H9 (cell line): ENCODE results near the gene CELA3A. TPM values are rescaled to one million over a fixed set of nuclear protein-coding genes. Genes with fewer than 3 reads are reported as not detected.

ENCODE experiments used
- DNase-seq: peaks from one replicate; pipeline ENCODE4 v3.0.0-alpha.2; 2017
- H2AFZ ChIP-seq: one replicate; pipeline ENCODE4 v1.6.1; 2013; ENCODE audit warnings: mild to moderate bottlenecking, low read length, control low read depth, moderate library complexity
- H2AK5ac ChIP-seq: 2 replicates; pipeline ENCODE4 v1.6.1; 2013; ENCODE audit warnings: low read length, control low read depth, mixed read lengths; ENCODE audit not compliant: insufficient read length
- H2BK120ac ChIP-seq: one replicate; pipeline ENCODE4 v1.6.1; 2013; ENCODE audit warnings: low read depth, mild to moderate bottlenecking, low read length, control low read depth, inconsistent platforms; ENCODE audit not compliant: poor library complexity, severe bottlenecking
- H2BK12ac ChIP-seq: 2 replicates; pipeline ENCODE4 v1.6.1; 2013; ENCODE audit warnings: low read length, control low read depth, mixed read lengths, low read depth; ENCODE audit not compliant: insufficient read length
- H2BK15ac ChIP-seq: 2 replicates; pipeline ENCODE4 v1.6.1; 2013; ENCODE audit warnings: low read depth, low read length, control low read depth
- H2BK20ac ChIP-seq: one replicate; pipeline ENCODE4 v1.6.1; 2013; ENCODE audit warnings: low read depth, mild to moderate bottlenecking, low read length, control low read depth, inconsistent platforms; ENCODE audit not compliant: poor library complexity, severe bottlenecking
- H2BK5ac ChIP-seq: 2 replicates; pipeline ENCODE4 v1.6.1; 2013; ENCODE audit warnings: low read length, control low read depth, mixed read lengths; ENCODE audit not compliant: insufficient read length
- H3K14ac ChIP-seq: 2 replicates; pipeline ENCODE4 v1.6.1; 2013; ENCODE audit warnings: low read length, control low read depth; ENCODE audit not compliant: insufficient read depth
- H3K18ac ChIP-seq: 2 replicates; pipeline ENCODE4 v1.6.1; 2013; ENCODE audit warnings: low read depth, mild to moderate bottlenecking, mixed read lengths, low read length, control low read depth; ENCODE audit not compliant: insufficient read length
- H3K23ac ChIP-seq: 2 replicates; pipeline ENCODE4 v1.6.1; 2013; ENCODE audit warnings: low read length, control low read depth, mixed read lengths, low read depth; ENCODE audit not compliant: insufficient read length
- H3K23me2 ChIP-seq: 2 replicates; pipeline ENCODE4 v1.6.1; 2013; ENCODE audit warnings: low read depth, mild to moderate bottlenecking, mixed read lengths, low read length, control low read depth; ENCODE audit not compliant: insufficient read length, poor library complexity, severe bottlenecking
- H3K27ac ChIP-seq: 2 replicates; pipeline ENCODE4 v1.5.1; 2013; ENCODE audit warnings: low read length, control low read depth, mixed read lengths, low read depth; ENCODE audit not compliant: insufficient read length
- H3K27me3 ChIP-seq: 2 replicates; pipeline ENCODE4 v1.6.1; 2013; ENCODE audit warnings: low read length, control low read depth, inconsistent platforms; ENCODE audit not compliant: insufficient read depth
- H3K4ac ChIP-seq: 2 replicates; pipeline ENCODE4 v1.6.1; 2013; ENCODE audit warnings: low read depth, mild to moderate bottlenecking, control low read depth, inconsistent platforms, low read length, moderate library complexity
- H3K4me1 ChIP-seq: 2 replicates; pipeline ENCODE4 v1.6.1; 2013; ENCODE audit warnings: low read length, control low read depth, inconsistent platforms; ENCODE audit not compliant: insufficient read depth
- H3K4me2 ChIP-seq: 2 replicates; pipeline ENCODE4 v1.6.1; 2013; ENCODE audit warnings: low read length, control low read depth, mixed read lengths; ENCODE audit not compliant: insufficient read length, insufficient read depth
- H3K56ac ChIP-seq: 2 replicates; pipeline ENCODE4 v1.6.1; 2013; ENCODE audit warnings: low read depth, mild to moderate bottlenecking, mixed read lengths, low read length, control low read depth; ENCODE audit not compliant: insufficient read length
- H3K79me1 ChIP-seq: 2 replicates; pipeline ENCODE4 v1.6.1; 2013; ENCODE audit warnings: low read depth, mild to moderate bottlenecking, moderate library complexity, low read length, control low read depth, inconsistent platforms; ENCODE audit not compliant: insufficient read depth, poor library complexity, severe bottlenecking
- H3K79me2 ChIP-seq: 2 replicates; pipeline ENCODE4 v1.6.1; 2013; ENCODE audit warnings: low read length, control low read depth, inconsistent platforms; ENCODE audit not compliant: insufficient read depth
- H3K9ac ChIP-seq: 2 replicates; pipeline ENCODE4 v1.6.1; 2013; ENCODE audit warnings: low read length, control low read depth, mixed read lengths; ENCODE audit not compliant: insufficient read length; ENCODE audit errors: extremely low read depth
- H3K9me3 ChIP-seq: one replicate; pipeline ENCODE4 v1.6.1; 2013; ENCODE audit warnings: low read depth, low read length, inconsistent platforms; ENCODE audit not compliant: control insufficient read depth
- H3T11ph ChIP-seq: one replicate; pipeline ENCODE4 v1.6.1; 2013; ENCODE audit warnings: mild to moderate bottlenecking, low read length, control low read depth, inconsistent platforms
- H4K20me1 ChIP-seq: one replicate; pipeline ENCODE4 v1.6.1; 2013; ENCODE audit not compliant: control insufficient read depth, insufficient read length, insufficient read depth
- H4K5ac ChIP-seq: 2 replicates; pipeline ENCODE4 v1.6.1; 2013; ENCODE audit warnings: low read depth, mild to moderate bottlenecking, mixed read lengths, low read length, control low read depth; ENCODE audit not compliant: insufficient read length
- H4K8ac ChIP-seq: replicated peaks from 2 replicates; pipeline ENCODE4 v1.6.1; 2013; ENCODE audit warnings: low read length, control low read depth, mixed read lengths, low read depth; ENCODE audit not compliant: insufficient read length
- H4K91ac ChIP-seq: 2 replicates; pipeline ENCODE4 v1.6.1; 2013; ENCODE audit warnings: low read depth, mild to moderate bottlenecking, moderate library complexity, mixed read lengths, low read length, control low read depth; ENCODE audit not compliant: insufficient read length
- H3K27ac Mint-ChIP-seq, 3 experiments: 2 replicates in 2 of 3; 3 replicates in 1 of 3; pipeline ENCODE4 v1.8.0; 2020 to 2021; ENCODE audit warnings: mixed read lengths in 3 of 3, mild to moderate bottlenecking in 1 of 3, moderate library complexity in 1 of 3
- H3K27me3 Mint-ChIP-seq: 2 replicates; pipeline ENCODE4 v1.8.0; 2021; ENCODE audit warnings: low read depth, mild to moderate bottlenecking, moderate library complexity, mixed read lengths
- H3K36me3 Mint-ChIP-seq, 3 experiments: 2 replicates in 2 of 3; 3 replicates in 1 of 3; pipeline ENCODE4 v1.8.0; 2020 to 2021; ENCODE audit warnings: low read depth in 3 of 3, mixed read lengths in 3 of 3; ENCODE audit not compliant: insufficient read depth in 1 of 3
- H3K4me1 Mint-ChIP-seq, 2 experiments: 2 replicates each; pipeline ENCODE4 v1.8.0; 2020; ENCODE audit warnings: mixed read lengths in 2 of 2
- H3K4me3 Mint-ChIP-seq, 2 experiments: 2 replicates in 1 of 2; 3 replicates in 1 of 2; pipeline ENCODE4 v1.8.0; 2020 to 2021; ENCODE audit warnings: mild to moderate bottlenecking in 2 of 2, mixed read lengths in 2 of 2, moderate library complexity in 1 of 2
- H3K9me3 Mint-ChIP-seq, 2 experiments: 2 replicates in 1 of 2; 3 replicates in 1 of 2; pipeline ENCODE4 v1.8.0; 2020; ENCODE audit warnings: mild to moderate bottlenecking in 2 of 2, mixed read lengths in 2 of 2, moderate library complexity in 1 of 2
- CTCF ChIP-seq: fragments of 200-600 bp; sonication (generic); conservative IDR thresholded peaks from 3 replicates; pipeline ENCODE4 v1.8.0; 2021; ENCODE audit warnings: antibody characterized with exemption, mild to moderate bottlenecking
- WGBS: extraction: QIAGEN DNeasy Blood & Tissue Kit; methylation state at CpG from one replicate; pipeline ENCODE4 v1.1.7; 2013; ENCODE audit warnings: missing lambda C conversion rate, low lambda C conversion rate, mixed read lengths; ENCODE audit not compliant: insufficient read length; ENCODE audit errors: extremely low coverage; 5-methylcytosine and 5-hydroxymethylcytosine counted together
- total RNA-seq: library from RNA; stranded (reverse); gene quantifications from 2 replicates; pipeline ENCODE4 v1.2.1, GENCODE V29; 2021

CELA3A gene
- total RNA-seq, 1 experiment from 2014 or later, result not detected

GRCh38 chr1:22038036-22038435 lies 36.6 kb downstream of the CELA3A start:
- H3K9me3 Mint-ChIP-seq, result no peaks in the 10 kb centered on the region
- Histone ChIP-seq H2AFZ (no peak overlapping the region), H3K4me2 (no peak overlapping the region)

More at GRCh38 chr1:22038036-22038435, 36.6 kb downstream of the CELA3A start:
- no peak overlapping the region; a peak in 1 of 7 replicates for H3K27ac Mint-ChIP-seq
- DNase-seq, result no peak
- no peaks in the 10 kb centered on the region for H3K23me2 ChIP-seq
- WGBS, result no CpG with 5 or more reads among the region's 5 CpGs
- no peak overlapping the region for H3T11ph ChIP-seq
- H3K4me1 Mint-ChIP-seq, result peaks cover 27 to 30% of the 10 kb centered on the region in 2 experiments
- H2BK5ac ChIP-seq, result no peak overlapping the region
- no peak overlapping the region for H3K4ac ChIP-seq
- H3K4me3 Mint-ChIP-seq, result no peak overlapping the region
- no peak overlapping the region for H3K27ac ChIP-seq
- peak overlapping the region; percentile 71 for H3K18ac ChIP-seq
- H4K91ac ChIP-seq, result no peak overlapping the region
- no peaks in the 10 kb centered on the region for H3K79me2 ChIP-seq
- H4K20me1 ChIP-seq, result no peaks in the 10 kb centered on the region
- peak overlapping the region; percentile 41 for H2BK12ac ChIP-seq
- no peak overlapping the region for H2BK120ac ChIP-seq
- H3K14ac ChIP-seq, result peak overlapping the region; percentile 42; the same call in 1 of the 2 replicates
- H3K9ac ChIP-seq, result no peak overlapping the region
- no peak overlapping the region for H2BK20ac ChIP-seq
- H3K27me3 Mint-ChIP-seq, result no peaks in the 10 kb centered on the region
- H3K23ac ChIP-seq, result no peak overlapping the region
- TF ChIP-seq CTCF, result no peak
- no peak overlapping the region for H4K8ac ChIP-seq
- no peak overlapping the region for H2AK5ac ChIP-seq
- H4K5ac ChIP-seq, result no peak overlapping the region
- peaks cover 12% of the 10 kb centered on the region; the same call in 1 of the 2 replicates for H3K4me1 ChIP-seq
- 0 out of 2 replicates have a peak overlapping the region, but pooled peaks have one; percentile 25 for H2BK15ac ChIP-seq
- H3K9me3 ChIP-seq, result no peaks in the 10 kb centered on the region
- no peak overlapping the region for H3K56ac ChIP-seq
- H3K27me3 ChIP-seq, result no peaks in the 10 kb centered on the region
- H3K79me1 ChIP-seq, result no peaks in the 10 kb centered on the region
- no peaks in the 10 kb centered on the region for H3K36me3 Mint-ChIP-seq
